CD14-positive monocyte (primary cell): ENCODE results near the gene SH3BP5L. TPM values are rescaled to one million over a fixed set of nuclear protein-coding genes. Genes with fewer than 3 reads are reported as not detected.
A peak's percentile ranks its signal among the peaks of the same experiment; 100 is the strongest.
"Not testable (repeated sequence)": the region's sequence is repeated elsewhere in the genome, so short reads cannot be mapped to it uniquely, and the experiment has no call there.

ENCODE experiments used
- DNase-seq, 3 donors: peaks; one replicate each; pipeline ENCODE4 v3.0.0-alpha.2; 2011 to 2022
- H2AFZ ChIP-seq: 2 replicates; pipeline ENCODE4 v1.6.0; 2012; ENCODE audit warnings: mild to moderate bottlenecking, low read depth, low read length, inconsistent platforms; ENCODE audit not compliant: insufficient read depth, poor library complexity, severe bottlenecking
- H3K27ac ChIP-seq, 2 donors: 1 replicate in 1 of 2; 2 replicates in 1 of 2; pipeline ENCODE4 v1.5.1; 2012 to 2013; ENCODE audit warnings: low read length in 2 of 2, control low read depth in 1 of 2, inconsistent platforms in 1 of 2, low read depth in 1 of 2, mild to moderate bottlenecking in 1 of 2
- H3K27me3 ChIP-seq, 2 donors: one replicate each; pipeline versions ENCODE4 v1.6.0 to v1.6.1; 2011 to 2013; ENCODE audit warnings: low read length in 2 of 2; ENCODE audit not compliant: control insufficient read depth in 2 of 2, insufficient read depth in 2 of 2
- H3K36me3 ChIP-seq, 2 donors: replicated peaks in 1 of 2; 1 replicate in 1 of 2; 2 replicates in 1 of 2; pipeline versions ENCODE4 v1.5.1 to v1.6.1; 2012 to 2013; ENCODE audit warnings: low read length in 2 of 2, control low read depth in 1 of 2, inconsistent platforms in 1 of 2, mild to moderate bottlenecking in 1 of 2; ENCODE audit not compliant: insufficient read depth in 2 of 2, control insufficient read depth in 1 of 2
- H3K4me1 ChIP-seq, 2 donors: 1 replicate in 1 of 2; 2 replicates in 1 of 2; pipeline versions ENCODE4 v1.5.1 to v1.6.1; 2012 to 2013; ENCODE audit warnings: low read length in 2 of 2, control low read depth in 1 of 2, inconsistent platforms in 1 of 2, mild to moderate bottlenecking in 1 of 2, moderate library complexity in 1 of 2; ENCODE audit not compliant: insufficient read depth in 2 of 2, control insufficient read depth in 1 of 2
- H3K4me2 ChIP-seq: replicated peaks from 2 replicates; pipeline ENCODE3; 2012; ENCODE audit warnings: low read length, moderate library complexity, mild to moderate bottlenecking; ENCODE audit not compliant: poor library complexity, severe bottlenecking; ENCODE audit errors: extremely low read depth
- H3K4me3 ChIP-seq, 3 experiments: fragments of 200-600 bp in 1 of 3; sonication (generic) in 1 of 3; replicated peaks in 1 of 3; 1 replicate in 2 of 3; 2 replicates in 1 of 3; pipeline ENCODE4 v1.5.1; 2011 to 2013; ENCODE audit warnings: low read length in 3 of 3, mild to moderate bottlenecking in 3 of 3, control low read depth in 2 of 3, low read depth in 2 of 3, inconsistent platforms in 1 of 3, moderate library complexity in 1 of 3
- H3K79me2 ChIP-seq: 2 replicates; pipeline ENCODE4 v1.6.0; 2012; ENCODE audit warnings: mild to moderate bottlenecking, control low read depth, inconsistent platforms, low read length, moderate library complexity; ENCODE audit not compliant: insufficient read depth
- H3K9ac ChIP-seq: 2 replicates; pipeline ENCODE4 v1.6.0; 2017; ENCODE audit warnings: low read length, mild to moderate bottlenecking; ENCODE audit not compliant: insufficient read depth, poor library complexity, severe bottlenecking
- H3K9me3 ChIP-seq, 2 donors: replicated peaks in 1 of 2; 1 replicate in 1 of 2; 2 replicates in 1 of 2; pipeline versions ENCODE4 v1.5.1 to v1.6.1; 2012 to 2013; ENCODE audit warnings: low read length in 2 of 2, control low read depth in 1 of 2; ENCODE audit not compliant: control insufficient read depth in 1 of 2, insufficient read depth in 1 of 2
- H4K20me1 ChIP-seq: 2 replicates; pipeline ENCODE4 v1.6.0; 2012; ENCODE audit warnings: mild to moderate bottlenecking, low read length, control low read depth, moderate library complexity; ENCODE audit not compliant: insufficient read depth
- H3K27ac Mint-ChIP-seq, 7 donors: one replicate each; pipeline ENCODE4 v1.8.0; 2020; ENCODE audit warnings: mild to moderate bottlenecking in 7 of 7, mixed read lengths in 7 of 7, moderate library complexity in 6 of 7, inconsistent platforms in 2 of 7
- H3K27me3 Mint-ChIP-seq, 3 donors: one replicate each; pipeline ENCODE4 v1.8.0; 2021 to 2022; ENCODE audit warnings: low read depth in 3 of 3, mild to moderate bottlenecking in 3 of 3, mixed read lengths in 3 of 3, moderate library complexity in 3 of 3, inconsistent platforms in 1 of 3
- H3K36me3 Mint-ChIP-seq, 2 donors: one replicate each; pipeline ENCODE4 v1.8.0; 2020; ENCODE audit warnings: mixed read lengths in 2 of 2, inconsistent platforms in 1 of 2, mild to moderate bottlenecking in 1 of 2
- H3K4me1 Mint-ChIP-seq: one replicate; pipeline ENCODE4 v1.8.0; 2020; ENCODE audit warnings: mild to moderate bottlenecking, mixed read lengths
- H3K4me3 Mint-ChIP-seq, 2 donors: one replicate each; pipeline ENCODE4 v1.8.0; 2020; ENCODE audit warnings: mild to moderate bottlenecking in 2 of 2, mixed read lengths in 2 of 2, moderate library complexity in 1 of 2
- H3K9me3 Mint-ChIP-seq, 7 donors: one replicate each; pipeline ENCODE4 v1.8.0; 2020 to 2022; ENCODE audit warnings: mixed read lengths in 7 of 7, mild to moderate bottlenecking in 6 of 7, moderate library complexity in 6 of 7, inconsistent platforms in 2 of 7
- WGBS: methylation state at CpG from one replicate; pipeline ENCODE4 v1.1.5; 2013; ENCODE audit warnings: missing lambda C conversion rate; ENCODE audit not compliant: insufficient coverage; 5-methylcytosine and 5-hydroxymethylcytosine counted together
- intact Hi-C, 2 donors: fragments of 100-400 bp; cut with micrococcal nuclease; formaldehyde crosslinking; loops; one replicate each; pipeline versions ENCODE4 v1.15.0 to v1.15.1; 2023
- polyA plus RNA-seq, 3 donors: library from polyadenylated mRNA; depleted of rRNA in 1 of 3; unstranded in 2 of 3; stranded (reverse) in 1 of 3; fragments of 300-500 nt in 2 of 3; fragments of >200 nt in 1 of 3; fragmentation: Illumina TruSeq in 2 of 3; gene quantifications; 1 replicate in 2 of 3; 2 replicates in 1 of 3; pipeline ENCODE4 v1.2.3, GENCODE V29; 2012 to 2021
- TF ChIP-seq, protein P1 (sequence below): fragments of 200-600 bp; IDR thresholded peaks from one replicate; pipeline ENCODE4 v1.8.0; 2022; ENCODE audit warnings: antibody characterized with exemption, mild to moderate bottlenecking

Gene SH3BP5L
- polyA plus RNA-seq, 3 donors = 4.0 to 15.7 (median 4.3) TPM

DNA sequence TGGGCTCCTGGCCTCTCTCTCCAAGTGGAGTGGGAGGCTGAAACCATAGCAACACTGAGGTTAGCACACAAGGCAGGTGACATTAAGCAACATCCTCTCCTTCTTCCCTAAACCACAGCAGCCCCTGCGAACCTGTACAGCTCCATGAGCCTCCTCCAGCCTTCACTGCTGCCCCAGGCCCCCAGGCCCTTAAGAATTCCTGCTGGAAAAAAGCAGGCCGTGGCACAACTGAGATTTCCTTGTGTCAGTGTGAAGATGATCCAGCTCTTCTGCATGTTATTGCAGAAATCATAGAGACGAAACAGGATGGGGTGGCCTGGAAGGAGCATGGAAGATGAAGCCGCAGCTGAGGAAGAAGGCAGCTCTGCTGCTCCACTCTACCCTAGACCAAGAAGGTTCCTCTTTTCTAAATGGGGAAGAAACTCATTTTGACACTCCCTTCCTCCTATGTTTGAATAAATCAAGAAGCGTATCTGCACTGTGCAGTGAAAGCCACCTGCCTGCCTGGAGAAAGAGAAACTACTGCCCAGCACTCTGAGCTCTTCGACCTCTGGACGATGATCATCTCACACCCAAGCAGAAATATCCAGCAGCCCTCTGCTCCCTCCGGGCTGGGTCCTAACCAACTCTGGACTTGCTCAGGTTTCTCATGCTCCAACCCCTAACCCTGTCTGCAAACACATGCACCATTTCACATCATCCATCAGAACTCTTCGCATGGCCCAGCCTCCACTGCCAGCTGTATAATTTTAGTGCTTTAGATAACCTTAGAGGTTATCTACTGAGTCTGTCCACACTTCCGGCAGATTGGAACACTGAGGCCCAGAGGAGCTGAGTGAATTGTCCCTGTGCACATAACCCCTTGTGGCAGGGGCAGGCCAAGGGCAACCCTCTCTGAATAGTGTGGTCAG is 20.7 kb downstream of the SH3BP5L start:
- intact Hi-C loops = loop anchor here (5.0 kb wide), 3 partner anchors 103 to 563 kb away; partner anchors contain the start of gene OR14I1 (in 1 of the 2)
- Histone ChIP-seq H3K4me2 (peak overlapping the region; percentile 81), H4K20me1 (no peaks in the 10 kb centered on the region), H3K36me3 (peaks cover 0 to 5% of the 10 kb centered on the region in 2 donors), H3K27ac (peak overlapping the region; percentile 86 to 89), H3K27me3 (no peaks in the 10 kb centered on the region), H3K4me1 (peaks cover 50 to 59% of the 10 kb centered on the region in 2 donors), H3K9me3 (no peaks in the 10 kb centered on the region), H3K4me3 (peak overlapping the region; percentile 24 to 70 (median 29)), H3K79me2 (no peaks in the 10 kb centered on the region), H2AFZ (peak overlapping the region; percentile 26), H3K9ac (peak overlapping the region; percentile 43)
- peaks cover 0 to 6% (median 4%) of the 10 kb centered on the region in 7 donors for H3K9me3 Mint-ChIP-seq
- peaks cover 10 to 11% of the 10 kb centered on the region in 2 donors for H3K36me3 Mint-ChIP-seq
- peaks cover 62% of the 10 kb centered on the region for H3K4me1 Mint-ChIP-seq
- WGBS = 5% methylated on average over 6 of the region's 10 CpGs
- TF ChIP-seq, protein P1, sequence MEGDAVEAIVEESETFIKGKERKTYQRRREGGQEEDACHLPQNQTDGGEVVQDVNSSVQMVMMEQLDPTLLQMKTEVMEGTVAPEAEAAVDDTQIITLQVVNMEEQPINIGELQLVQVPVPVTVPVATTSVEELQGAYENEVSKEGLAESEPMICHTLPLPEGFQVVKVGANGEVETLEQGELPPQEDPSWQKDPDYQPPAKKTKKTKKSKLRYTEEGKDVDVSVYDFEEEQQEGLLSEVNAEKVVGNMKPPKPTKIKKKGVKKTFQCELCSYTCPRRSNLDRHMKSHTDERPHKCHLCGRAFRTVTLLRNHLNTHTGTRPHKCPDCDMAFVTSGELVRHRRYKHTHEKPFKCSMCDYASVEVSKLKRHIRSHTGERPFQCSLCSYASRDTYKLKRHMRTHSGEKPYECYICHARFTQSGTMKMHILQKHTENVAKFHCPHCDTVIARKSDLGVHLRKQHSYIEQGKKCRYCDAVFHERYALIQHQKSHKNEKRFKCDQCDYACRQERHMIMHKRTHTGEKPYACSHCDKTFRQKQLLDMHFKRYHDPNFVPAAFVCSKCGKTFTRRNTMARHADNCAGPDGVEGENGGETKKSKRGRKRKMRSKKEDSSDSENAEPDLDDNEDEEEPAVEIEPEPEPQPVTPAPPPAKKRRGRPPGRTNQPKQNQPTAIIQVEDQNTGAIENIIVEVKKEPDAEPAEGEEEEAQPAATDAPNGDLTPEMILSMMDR = no peak
- H3K27ac Mint-ChIP-seq = peak overlapping the region; percentile 94 to 99 (median 96)
- DNase-seq = peak; percentile 82 to 88 (median 82)
- peak overlapping the region; percentile 77 to 88 for H3K4me3 Mint-ChIP-seq
- H3K27me3 Mint-ChIP-seq = no peaks in the 10 kb centered on the region

DNA sequence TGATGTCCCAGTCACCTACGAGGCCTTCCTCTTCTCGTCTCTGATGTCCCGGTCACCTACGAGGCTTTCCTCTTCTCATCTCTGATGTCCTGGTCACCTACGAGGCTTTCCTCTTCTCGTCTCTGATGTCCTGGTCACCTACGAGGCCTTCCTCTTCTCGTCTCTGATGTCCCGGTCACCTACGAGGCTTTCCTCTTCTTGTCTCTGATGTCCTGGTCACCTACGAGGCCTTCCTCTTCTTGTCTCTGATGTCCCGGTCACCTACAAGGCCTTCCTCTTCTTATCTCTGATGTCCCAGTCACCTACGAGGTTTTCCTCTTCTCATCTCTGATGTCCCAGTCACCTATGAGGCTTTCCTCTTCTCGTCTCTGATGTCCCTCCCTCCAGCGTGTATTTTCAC is 22.2 kb downstream of the SH3BP5L start:
- Mint-ChIP-seq H3K4me1 (peaks cover 69% of the 10 kb centered on the region), H3K27ac (peak overlapping the region; percentile 89 to 99 (median 96))
- peak overlapping the region; percentile 86 to 89 for H3K27ac ChIP-seq
- DNase-seq, H3K27me3 ChIP-seq, intact Hi-C loops, H3K79me2 ChIP-seq, H2AFZ ChIP-seq, H3K9me3 Mint-ChIP-seq, H3K36me3 ChIP-seq, H4K20me1 ChIP-seq, H3K27me3 Mint-ChIP-seq, H3K9me3 ChIP-seq, H3K4me3 Mint-ChIP-seq, H3K4me2 ChIP-seq, H3K36me3 Mint-ChIP-seq, H3K9ac ChIP-seq: not testable (repeated sequence)
- H3K4me1 ChIP-seq = peaks cover 55 to 70% of the 10 kb centered on the region in 2 donors
- WGBS = 69% methylated on average over 13 of the region's 15 CpGs
- peak overlapping the region in 1 of 3 experiments; percentile 70 for H3K4me3 ChIP-seq
